GM23338 (cell line): Measurements from ENCODE around the gene GNAT1. TPM values are rescaled to one million over a fixed set of nuclear protein-coding genes. Genes with fewer than 3 reads are reported as not detected.
A peak's percentile ranks its signal among the peaks of the same experiment; 100 is the strongest.
"Not testable (repeated sequence)": the region's sequence is repeated elsewhere in the genome, so short reads cannot be mapped to it uniquely, and the experiment has no call there.

Source experiments
- ATAC-seq: fragments of 200-7000 bp; cut with Tn5 transposase; 3 replicates; pipeline ENCODE4 v1.9.1; 2020
- DNase-seq: peaks from one replicate; pipeline ENCODE4 v3.0.0-alpha.2; 2015; ENCODE audit warnings: low spot score
- H2AFZ ChIP-seq: fragments of 200-600 bp; sonication (generic); 2 replicates; pipeline ENCODE4 v1.8.0; 2016; ENCODE audit warnings: antibody characterized with exemption, mild to moderate bottlenecking, moderate library complexity
- H3F3A ChIP-seq: fragments of 200-600 bp; sonication (generic); replicated peaks from 2 replicates; pipeline ENCODE4 v1.8.0; 2017; ENCODE audit warnings: antibody characterized with exemption, mixed run types, low read depth
- H3K27ac ChIP-seq: fragments of 200-600 bp; sonication (generic); 2 replicates; pipeline ENCODE4 v1.6.1; 2016; ENCODE audit warnings: low read depth
- H3K27me3 ChIP-seq: fragments of 200-600 bp; sonication (generic); 2 replicates; pipeline ENCODE4 v1.8.0; 2016; ENCODE audit warnings: mild to moderate bottlenecking, mixed run types, moderate library complexity; ENCODE audit not compliant: insufficient read depth
- H3K36me3 ChIP-seq: fragments of 200-600 bp; sonication (generic); 2 replicates; pipeline ENCODE4 v1.8.0; 2016; ENCODE audit warnings: mild to moderate bottlenecking; ENCODE audit not compliant: insufficient read depth
- H3K4me1 ChIP-seq: fragments of 200-600 bp; sonication (generic); 2 replicates; pipeline ENCODE4 v1.8.0; 2016; ENCODE audit warnings: mild to moderate bottlenecking, moderate library complexity; ENCODE audit not compliant: insufficient read depth
- H3K4me2 ChIP-seq: fragments of 200-600 bp; sonication (generic); 2 replicates; pipeline ENCODE4 v1.7.1; 2017; ENCODE audit warnings: mixed run types
- H3K4me3 ChIP-seq: fragments of 200-600 bp; sonication (generic); 2 replicates; pipeline ENCODE4 v1.6.1; 2016; ENCODE audit warnings: mixed run types
- H3K79me2 ChIP-seq: fragments of 200-600 bp; sonication (generic); replicated peaks from 2 replicates; pipeline ENCODE4 v1.8.0; 2017; ENCODE audit warnings: mild to moderate bottlenecking; ENCODE audit not compliant: insufficient read depth
- H3K9me2 ChIP-seq: fragments of 200-600 bp; sonication (generic); 2 replicates; pipeline ENCODE4 v1.8.0; 2017; ENCODE audit not compliant: insufficient read depth
- H4K20me1 ChIP-seq: fragments of 200-600 bp; sonication (generic); replicated peaks from 2 replicates; pipeline ENCODE4 v1.8.0; 2017; ENCODE audit warnings: mild to moderate bottlenecking; ENCODE audit not compliant: insufficient read depth
- H3K27ac Mint-ChIP-seq: 2 replicates; pipeline ENCODE4 v1.8.0; 2020; ENCODE audit warnings: inconsistent platforms, mild to moderate bottlenecking, moderate library complexity, mixed read lengths
- H3K27me3 Mint-ChIP-seq: 3 replicates; pipeline ENCODE4 v1.8.0; 2022; ENCODE audit warnings: low read depth, mild to moderate bottlenecking, moderate library complexity, mixed read lengths, inconsistent platforms; ENCODE audit not compliant: insufficient read depth, poor library complexity
- H3K36me3 Mint-ChIP-seq: 3 replicates; pipeline ENCODE4 v1.8.0; 2021; ENCODE audit warnings: low read depth, mild to moderate bottlenecking, inconsistent platforms, moderate library complexity, mixed read lengths
- H3K4me1 Mint-ChIP-seq: 3 replicates; pipeline ENCODE4 v1.8.0; 2020; ENCODE audit warnings: mild to moderate bottlenecking, inconsistent platforms, mixed read lengths
- H3K4me3 Mint-ChIP-seq: 3 replicates; pipeline ENCODE4 v1.8.0; 2021; ENCODE audit warnings: moderate library complexity, mild to moderate bottlenecking, inconsistent platforms, mixed read lengths
- H3K9me3 Mint-ChIP-seq: 3 replicates; pipeline ENCODE4 v1.8.0; 2020; ENCODE audit warnings: moderate library complexity, mild to moderate bottlenecking, inconsistent platforms, mixed read lengths
- CREB1 ChIP-seq: fragments of 250-450 bp; sonication (Bioruptor Pico); IDR thresholded peaks from 2 replicates; pipeline ENCODE4 v1.5.0; 2020; ENCODE audit warnings: low read depth, mild to moderate bottlenecking, moderate library complexity
- CTCF ChIP-seq, 2 experiments: fragments of 200-600 bp in 1 of 2; sonication (generic) in 1 of 2; conservative IDR thresholded peaks; 2 replicates each; pipeline versions ENCODE4 v1.5.1 to v1.6.1; 2016 to 2017; ENCODE audit warnings: antibody characterized with exemption in 2 of 2, low read depth in 2 of 2, mild to moderate bottlenecking in 2 of 2, moderate library complexity in 1 of 2
- ETS1 ChIP-seq: IDR thresholded peaks from 2 replicates; pipeline ENCODE4 v1.6.1; 2016; ENCODE audit warnings: antibody characterized with exemption
- JUNB ChIP-seq: IDR thresholded peaks from one replicate; pipeline ENCODE4 v1.6.1; 2016; ENCODE audit warnings: antibody characterized with exemption; ENCODE audit not compliant: unreplicated experiment
- POLR2AphosphoS5 ChIP-seq: IDR thresholded peaks from 2 replicates; pipeline ENCODE4 v1.6.1; 2016; ENCODE audit warnings: antibody characterized with exemption, low read depth
- polyA plus RNA-seq: library from polyadenylated mRNA; unstranded; fragments of >200 nt; fragmentation: Nextera tagmentation; extraction: Ambion mirVana; gene quantifications from 2 replicates; pipeline ENCODE4 v1.2.1, GENCODE V29; 2016
- total RNA-seq: library from RNA; depleted of rRNA; stranded (reverse); fragments of >200 nt; shearing (Covaris generic); gene quantifications from 2 replicates; pipeline ENCODE4 v1.2.3, GENCODE V29; 2014

Gene GNAT1
- total and polyA plus RNA-seq, 2 experiments from 2014 or later, result not detected

DNA sequence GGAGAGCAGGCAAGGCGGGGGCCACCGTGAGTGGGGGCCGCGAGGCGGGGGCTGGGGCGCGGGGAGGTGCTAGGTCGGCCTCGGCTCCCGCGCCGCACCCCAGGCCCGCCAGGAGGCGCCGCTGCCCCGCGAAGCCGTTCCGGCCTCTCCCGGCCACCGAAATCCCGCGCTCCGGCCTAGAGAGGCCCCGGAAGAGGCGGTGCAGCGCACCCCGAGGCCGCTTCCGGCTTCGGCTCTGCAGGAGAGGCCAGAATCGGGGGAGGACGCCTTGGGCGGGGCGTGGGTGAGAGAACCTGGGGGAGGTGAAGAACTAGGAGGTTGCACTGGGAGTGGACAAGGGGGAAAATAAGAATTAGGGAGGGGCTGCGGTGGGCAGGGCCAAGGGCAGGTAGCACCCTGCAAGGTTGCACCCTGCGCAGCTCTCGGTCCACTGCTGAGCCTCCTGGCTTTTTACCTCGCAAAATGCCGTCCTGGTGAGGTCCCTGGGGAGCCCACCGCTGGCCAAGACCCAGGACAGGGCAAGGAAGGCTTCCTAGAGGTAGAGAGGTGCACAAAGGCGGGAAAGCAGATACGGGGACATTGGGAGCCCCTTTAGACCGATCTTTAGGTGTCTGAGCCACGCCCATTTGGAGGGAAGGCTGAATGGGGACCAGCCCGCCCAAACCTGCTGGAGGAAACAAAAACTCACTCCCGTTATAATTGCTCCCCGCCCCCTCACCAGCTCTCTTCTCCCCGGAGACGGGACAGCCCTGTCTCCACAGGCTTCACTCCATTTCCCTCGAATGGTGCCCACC lies 36.2 kb downstream of the GNAT1 start:
- H3K4me2 ChIP-seq, result peak overlapping the region; percentile 81
- DNase-seq, result peak; percentile 97
- Mint-ChIP-seq H3K9me3 (no peaks in the 10 kb centered on the region), H3K4me1 (peaks cover 21% of the 10 kb centered on the region), H3K27ac (peak overlapping the region; percentile 96), H3K36me3 (no peaks in the 10 kb centered on the region; the same call in 2 of the 3 replicates), H3K4me3 (peak overlapping the region; percentile 85), H3K27me3 (peaks cover 34% of the 10 kb centered on the region)
- peak; percentile 79 for ATAC-seq
- H3K4me3 ChIP-seq, result peak overlapping the region; percentile 90
- H3K4me1 ChIP-seq, result peaks cover 16% of the 10 kb centered on the region
- H3K36me3 ChIP-seq, result no peaks in the 10 kb centered on the region
- no peaks in the 10 kb centered on the region for H3K9me2 ChIP-seq
- H3K27ac ChIP-seq, result peak overlapping the region; percentile 96
- TF ChIP-seq JUNB (no peak), CTCF (conservative IDR thresholded peaks at IDR 0.05; ENCODE audit: low read depth in 2 of 2) (peak; percentile 51 to 86), POLR2AphosphoS5 (peak; percentile 56), ETS1 (peak; percentile 72), CREB1 (CRISPR knock-in tag) (peak; percentile 37; the same call in 1 of the 2 replicates)
- no peaks in the 10 kb centered on the region for H4K20me1 ChIP-seq
- H3K79me2 ChIP-seq, result 0 out of 2 replicates have a peak, but pooled peaks cover 6% of the 10 kb centered on the region
- peak overlapping the region; percentile 100 for H2AFZ ChIP-seq
- H3K27me3 ChIP-seq, result peaks cover 4% of the 10 kb centered on the region
- peaks cover 12% of the 10 kb centered on the region for H3F3A ChIP-seq

DNA sequence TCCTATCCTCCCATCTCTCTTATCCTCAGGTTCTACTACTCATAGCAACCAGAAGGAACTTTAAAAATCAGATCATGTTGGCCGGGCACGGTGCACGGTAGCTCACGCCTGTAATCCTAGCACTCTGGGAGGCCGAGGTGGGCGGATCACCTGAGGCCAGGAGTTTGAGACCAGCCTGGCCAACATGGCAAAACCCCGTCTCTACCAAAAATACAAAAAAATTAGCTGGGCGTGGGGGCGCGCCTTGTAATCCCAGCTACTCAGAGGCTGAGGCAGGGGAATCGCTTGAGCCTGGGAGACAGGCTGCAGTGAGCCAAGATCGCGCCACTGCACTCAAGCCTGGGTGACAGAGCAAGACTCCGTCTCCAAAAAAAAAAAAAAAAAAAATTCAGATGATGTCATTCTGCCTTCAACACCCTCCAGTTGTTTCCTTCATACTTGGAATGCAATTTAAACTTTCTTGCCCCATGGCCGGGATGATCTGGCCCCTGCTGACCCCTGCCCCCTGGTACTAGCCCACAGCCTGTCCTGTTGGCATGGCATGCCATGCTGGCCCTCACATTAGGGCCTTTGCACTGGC lies 36.9 kb downstream of the GNAT1 start:
- Mint-ChIP-seq H3K4me3 (peak overlapping the region; percentile 85), H3K27ac (peak overlapping the region; percentile 96), H3K27me3 (peaks cover 37% of the 10 kb centered on the region), H3K4me1 (peaks cover 24% of the 10 kb centered on the region)
- not testable (repeated sequence) for ATAC-seq, H3K9me3 Mint-ChIP-seq, H3K9me2 ChIP-seq, H3K79me2 ChIP-seq, H4K20me1 ChIP-seq, H3K36me3 ChIP-seq, H3K36me3 Mint-ChIP-seq, DNase-seq, H3K27me3 ChIP-seq
- H3F3A ChIP-seq, result peaks cover 12% of the 10 kb centered on the region
- 0 out of 2 replicates have a peak overlapping the region, but pooled peaks have one; percentile 89 for H2AFZ ChIP-seq
- H3K4me3 ChIP-seq, result peak overlapping the region; percentile 90
- H3K27ac ChIP-seq, result peak overlapping the region; percentile 96; the same call in 1 of the 2 replicates
- H3K4me1 ChIP-seq, result peaks cover 16% of the 10 kb centered on the region
- H3K4me2 ChIP-seq, result peak overlapping the region; percentile 81
